T47D (cell line): ENCODE data around the gene SREBF1.
A peak's percentile ranks its signal among the peaks of the same experiment; 100 is the strongest.
"Not testable (repeated sequence)": the region's sequence is repeated elsewhere in the genome, so short reads cannot be mapped to it uniquely, and the experiment has no call there.

Experiments used
- DNase-seq, 2 experiments: peaks; one replicate each; pipeline versions ENCODE4 v3.0.0 to v3.0.0-alpha.2; 2011 to 2012; ENCODE audit warnings: low read depth in 1 of 2, low spot score in 1 of 2
- JUND ChIP-seq: IDR thresholded peaks from 2 replicates; pipeline ENCODE4 v1.6.1; 2012; ENCODE audit warnings: low read depth
- in situ Hi-C: cut with HindIII; loops from 2 replicates; pipeline ENCODE4 v1.10.0; 2016; ENCODE audit warnings: low sequenced_read_pairs, low pct_unique_long_range_greater_than_20kb

SREBF1 gene

DNA sequence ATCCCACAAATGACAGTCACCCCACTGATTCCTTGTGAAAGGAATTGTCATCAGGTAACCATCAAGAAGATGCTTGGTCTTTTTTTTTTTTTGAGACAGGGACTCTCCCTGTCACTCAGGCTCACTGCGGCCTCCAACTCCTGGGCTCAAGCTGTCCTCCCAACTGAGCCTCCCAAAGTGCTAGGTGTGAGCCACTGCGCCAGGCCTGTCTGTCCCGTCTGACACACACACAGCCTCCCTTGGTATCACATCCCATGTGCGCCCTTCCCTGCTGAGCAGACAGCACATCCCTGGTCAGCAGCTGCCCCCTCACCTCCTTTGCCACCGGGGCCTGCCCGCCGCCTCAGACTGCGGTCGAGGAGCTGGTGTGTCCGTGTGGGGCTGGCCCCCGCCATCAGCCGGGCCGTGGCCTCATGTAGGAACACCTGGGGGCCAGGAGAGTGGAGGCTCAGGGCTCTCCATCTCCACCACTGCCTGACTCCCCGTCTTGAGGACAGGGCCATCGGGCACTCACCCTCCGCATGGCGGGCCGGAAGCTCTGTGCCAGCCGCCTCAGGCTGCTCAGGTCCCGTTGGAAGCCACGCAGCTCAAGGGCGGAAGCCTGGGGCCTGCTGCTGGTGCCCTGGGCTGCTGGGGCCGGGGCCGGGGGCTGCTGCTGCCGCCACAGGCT lies 23.6 kb downstream of the SREBF1 start:
- in situ Hi-C loops: no loop called here
- DNase-seq: no peak
- no peak for TF ChIP-seq JUND

DNA sequence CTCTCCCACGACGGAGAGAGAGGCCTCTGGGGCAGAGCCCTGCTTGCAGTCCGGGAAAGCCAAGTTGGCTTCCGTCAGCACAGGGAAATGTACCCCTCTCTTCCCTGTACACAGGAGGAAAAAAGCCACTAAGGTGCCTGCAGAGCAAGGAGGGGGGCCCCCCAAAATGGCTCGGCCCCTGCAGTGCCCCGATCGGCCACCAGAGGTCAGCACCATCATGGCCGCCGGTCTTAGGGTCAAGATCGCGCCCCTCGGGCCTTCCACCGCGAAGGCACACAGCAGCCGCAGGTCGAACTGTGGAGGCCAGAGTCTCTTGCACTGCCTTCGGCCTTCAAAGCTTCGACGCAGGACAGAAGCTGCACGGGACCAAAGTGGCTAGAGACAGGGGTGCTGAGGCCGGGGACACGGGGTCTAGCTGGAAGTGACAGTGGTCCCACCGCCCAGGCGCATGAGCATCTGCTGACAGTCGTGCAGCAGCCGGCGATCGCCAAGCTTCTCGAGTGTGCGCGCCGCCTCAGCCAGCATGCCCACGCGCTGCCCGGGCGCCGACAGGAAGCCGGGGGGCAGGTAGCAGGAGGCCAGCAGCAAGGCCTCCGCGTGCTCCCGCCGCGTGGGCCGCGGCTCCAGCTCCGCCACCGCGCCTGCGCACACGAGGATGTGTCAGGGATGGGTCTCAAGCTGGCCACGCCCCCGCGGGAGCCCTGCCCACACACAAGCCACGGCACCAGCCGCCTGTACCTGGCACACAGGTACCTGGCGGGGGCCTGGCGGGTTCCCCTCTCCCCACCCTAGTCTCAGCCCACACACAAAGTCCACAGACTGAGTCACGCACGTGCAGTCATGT lies 24.4 kb downstream of the SREBF1 start:
- TF ChIP-seq JUND: no peak
- in situ Hi-C loops: no loop called here
- DNase-seq: peak; percentile 64 to 78

DNA sequence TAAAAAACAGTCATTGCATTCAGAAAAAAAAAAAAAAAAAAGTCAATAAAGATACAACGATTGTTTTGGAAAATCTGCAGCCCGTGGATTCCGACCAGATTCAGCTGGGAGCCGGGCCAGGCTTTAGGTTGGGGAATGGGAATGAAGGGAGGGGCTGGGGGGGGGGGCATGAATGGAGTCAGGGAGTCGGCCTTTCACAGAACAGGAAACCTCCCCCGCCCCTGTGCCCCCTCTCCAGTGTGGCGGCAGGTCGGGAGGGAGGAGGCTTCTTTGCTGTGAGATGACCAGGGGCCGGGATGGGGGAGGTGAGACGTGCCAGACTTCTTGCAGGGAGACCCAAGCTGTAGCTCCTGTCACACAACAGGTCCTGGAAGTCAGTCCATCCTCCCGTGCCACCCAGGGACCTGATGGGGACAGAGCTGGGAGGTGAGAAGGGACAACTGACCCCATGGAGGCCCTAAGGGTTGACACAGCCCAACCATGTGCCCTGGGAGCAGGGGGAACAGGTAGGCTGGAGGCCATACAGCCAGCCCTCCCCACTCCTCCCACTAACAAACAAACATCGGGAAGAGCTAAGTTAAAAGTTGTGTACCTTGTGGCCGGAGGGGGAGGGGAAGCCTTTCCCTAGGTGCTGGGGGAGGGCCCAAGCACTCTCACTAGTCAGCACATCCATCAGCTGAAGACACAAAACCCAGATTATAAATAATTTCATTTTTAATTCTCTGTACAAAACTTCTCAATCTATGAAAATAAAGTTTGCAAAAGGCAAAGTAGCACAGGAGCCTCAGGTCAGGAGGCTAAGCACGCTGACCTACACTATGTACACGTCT lies 25.2 kb downstream of the SREBF1 start:
- peak; percentile 79 to 90 for DNase-seq
- no peak for TF ChIP-seq JUND
- in situ Hi-C loops: no loop called here

GRCh38 chr17:17810895-17811248 lies 25.9 kb downstream of the SREBF1 start:
- no peak for TF ChIP-seq JUND
- DNase-seq: no peak
- in situ Hi-C loops: no loop called here

DNA sequence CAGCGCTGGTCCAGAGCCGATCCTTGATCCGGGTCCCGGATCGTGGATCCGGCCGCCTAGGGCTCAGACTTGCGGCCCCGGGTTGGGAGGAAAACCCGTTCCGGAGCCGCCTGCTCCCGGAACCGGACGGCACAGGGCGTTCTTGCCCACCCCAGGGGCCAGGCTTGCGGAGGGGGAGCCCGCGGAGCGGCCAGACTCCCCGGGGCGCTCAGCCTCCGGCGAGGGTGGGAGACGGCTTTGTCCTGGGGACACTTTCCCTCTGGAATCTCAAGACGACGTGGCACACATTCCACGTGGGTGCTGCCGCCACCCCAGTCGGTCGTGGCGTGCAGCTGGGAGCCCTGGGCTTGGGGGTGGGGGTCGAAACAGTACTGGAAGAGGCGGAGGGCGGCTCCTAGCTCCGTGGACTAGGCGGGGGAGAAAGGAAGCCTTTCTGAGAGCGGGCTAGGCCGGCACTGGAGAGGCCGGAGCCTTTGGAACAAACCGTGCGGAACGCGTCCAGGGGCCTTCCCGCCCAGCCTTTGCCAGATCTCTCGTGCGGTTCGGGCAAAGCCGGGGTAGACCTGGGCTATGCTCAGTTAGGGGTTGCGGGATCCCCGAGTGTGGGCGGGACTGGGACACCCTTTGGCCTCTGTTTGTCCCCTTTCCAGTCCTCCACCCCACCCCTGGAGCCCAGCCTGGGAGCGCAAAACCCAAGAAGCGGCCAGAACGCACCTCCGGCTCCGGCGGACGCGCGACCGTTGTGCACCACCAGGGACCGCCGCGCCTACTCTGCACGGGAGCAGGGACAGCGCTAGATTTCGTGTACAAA lies 26.5 kb downstream of the SREBF1 start:
- DNase-seq: peak in 1 of 2 experiments; percentile 48
- in situ Hi-C loops: no loop called here

GRCh38 chr17:17809531-17810083 lies 27.2 kb downstream of the SREBF1 start:
- TF ChIP-seq JUND: no peak
- in situ Hi-C loops: no loop called here
- no peak for DNase-seq

More for the DNA sequence above, 26.5 kb downstream of the SREBF1 start:
- TF ChIP-seq JUND: no peak

DNA sequence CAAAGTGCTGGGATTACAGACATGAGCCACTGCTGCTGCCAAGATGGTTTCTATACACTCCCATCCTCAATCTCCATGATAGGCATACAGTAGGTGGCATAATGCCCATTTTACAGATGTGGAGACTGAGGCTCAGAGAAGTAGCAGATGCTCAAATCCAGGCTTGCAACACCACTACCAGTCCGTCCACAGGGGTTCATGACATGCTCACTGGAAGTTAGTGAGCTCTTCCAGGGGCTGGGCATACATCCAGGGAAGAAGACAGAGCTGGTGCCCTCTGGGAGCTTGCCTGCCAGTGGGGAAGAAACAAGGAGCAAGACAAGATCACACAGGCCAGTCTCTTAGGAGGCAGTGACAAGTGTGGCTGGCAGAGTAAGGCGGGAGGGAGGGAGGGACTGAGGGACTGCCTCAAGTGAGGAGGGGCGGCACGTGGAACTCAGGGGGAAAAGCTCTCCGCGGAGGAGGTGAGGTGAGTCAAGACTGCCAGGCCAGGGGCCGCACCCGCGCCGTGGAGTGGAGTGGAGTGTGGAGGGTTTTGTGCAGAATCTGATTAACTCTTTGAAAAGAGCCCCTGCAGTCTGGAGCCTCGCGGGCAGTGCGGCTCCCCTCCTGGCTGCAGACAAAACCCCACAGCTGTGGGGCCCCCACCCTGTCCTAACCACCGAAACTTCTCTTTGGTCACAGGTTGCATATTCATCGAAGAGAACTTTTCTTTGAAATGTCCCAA lies 27.9 kb downstream of the SREBF1 start:
- no peak for DNase-seq
- no peak for TF ChIP-seq JUND
- in situ Hi-C loops: no loop called here

DNA sequence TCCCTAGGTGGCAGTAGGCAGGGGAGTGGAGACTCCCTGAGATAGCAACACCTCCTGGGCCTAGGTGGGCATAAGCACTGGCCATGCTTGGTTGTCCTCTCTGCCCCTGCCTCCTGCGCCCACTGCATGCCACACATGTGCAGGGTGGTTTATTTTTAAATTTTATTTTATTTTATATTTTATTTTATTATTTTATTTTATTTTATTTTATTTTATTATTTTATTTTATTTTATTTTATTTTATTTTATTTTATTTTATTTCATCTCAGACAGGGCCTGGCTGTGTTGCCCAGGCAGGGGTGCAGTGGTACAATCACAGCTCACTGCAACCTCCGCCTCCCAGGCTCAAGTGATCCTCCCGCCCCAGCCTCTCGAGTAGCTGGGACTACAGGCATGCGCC lies 28.6 kb downstream of the SREBF1 start:
- in situ Hi-C loops, DNase-seq: not testable (repeated sequence)

- in situ Hi-C loops: no loop called here
- no peak for DNase-seq
- TF ChIP-seq JUND: no peak
Observed at GRCh38 chr17:17807440-17807839, 29.3 kb downstream of the SREBF1 start.

DNA sequence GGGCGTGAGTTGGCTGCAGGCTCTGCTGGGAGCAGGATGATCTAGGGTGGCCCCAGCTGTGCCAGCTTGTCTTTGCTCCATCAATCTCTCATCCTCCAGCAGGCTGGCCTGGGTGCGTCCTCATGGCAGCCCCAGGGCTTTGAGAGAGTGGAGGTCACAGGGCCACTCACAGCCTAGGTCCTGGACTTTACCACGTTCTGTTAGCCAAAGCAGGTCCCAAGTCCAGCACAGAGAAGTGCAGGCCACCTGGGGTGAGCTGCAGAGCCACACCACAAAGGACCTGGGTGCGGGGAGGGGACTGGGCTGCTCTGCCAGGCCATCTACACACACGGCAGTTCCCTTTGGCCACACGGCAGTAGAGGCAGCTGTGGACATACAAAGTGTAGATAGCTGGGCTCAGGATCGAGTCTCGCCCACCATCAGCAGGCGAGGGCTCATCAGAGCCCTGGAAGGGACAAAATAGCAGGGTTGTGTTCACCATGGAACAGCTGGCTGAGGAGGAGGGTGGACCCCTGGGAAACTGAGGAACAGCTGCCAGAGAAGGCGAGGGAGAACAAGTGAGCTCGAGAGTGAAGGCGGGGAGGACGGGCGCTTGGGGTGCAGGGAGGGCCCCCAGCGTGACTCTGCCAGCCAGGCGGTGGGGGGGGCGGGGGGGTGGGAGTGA lies 30.0 kb downstream of the SREBF1 start:
- in situ Hi-C loops: no loop called here
- TF ChIP-seq JUND: no peak

DNA sequence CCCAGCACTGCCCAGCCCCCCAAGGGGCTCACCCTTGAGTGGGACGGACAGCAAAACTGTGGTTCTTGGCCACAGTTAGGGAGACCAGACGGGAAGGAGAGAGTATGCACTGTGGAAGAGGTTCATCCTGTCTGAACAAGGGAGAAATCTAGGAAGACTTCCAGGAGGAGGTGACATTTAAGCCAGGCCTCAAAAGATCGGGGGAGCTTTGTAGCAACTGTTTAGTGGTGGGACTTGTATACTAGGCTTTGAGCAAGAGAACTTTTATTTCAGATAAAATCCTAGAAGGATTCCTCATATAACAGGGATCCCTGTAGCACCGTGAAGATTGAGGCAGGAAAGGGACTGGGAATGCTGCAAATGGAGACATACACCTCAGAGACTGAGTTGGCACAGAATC lies 30.8 kb downstream of the SREBF1 start:
- in situ Hi-C loops: no loop called here
- TF ChIP-seq JUND: no peak
- no peak for DNase-seq

More for the DNA sequence above, 30.0 kb downstream of the SREBF1 start:
- DNase-seq: no peak
